Ascending aorta (tissue), 2 donors: ENCODE results near the gene HAUS8. TPM values are rescaled to one million over a fixed set of nuclear protein-coding genes. Genes with fewer than 3 reads are reported as not detected.

Source experiments
- DNase-seq, 2 donors: peaks; one replicate each; pipeline ENCODE4 v3.0.0-alpha.2; 2019; ENCODE audit warnings: low spot score in 2 of 2
- H3K27ac ChIP-seq, 2 donors: fragments of 200-600 bp; sonication (generic); one replicate each; pipeline ENCODE4 v1.5.1; 2016 to 2017; ENCODE audit warnings: mild to moderate bottlenecking in 1 of 2
- H3K27me3 ChIP-seq: fragments of 200-600 bp; sonication (generic); one replicate; pipeline ENCODE4 v1.5.1; 2017
- H3K36me3 ChIP-seq, 2 donors: fragments of 200-600 bp; sonication (generic); one replicate each; pipeline ENCODE4 v1.5.1; 2016
- H3K4me1 ChIP-seq, 2 donors: fragments of 200-600 bp; sonication (generic); one replicate each; pipeline ENCODE4 v1.5.1; 2016 to 2017; ENCODE audit warnings: mild to moderate bottlenecking in 1 of 2
- H3K4me3 ChIP-seq, 2 donors: fragments of 200-600 bp; sonication (generic); one replicate each; pipeline ENCODE4 v1.5.1; 2016 to 2017; ENCODE audit warnings: mild to moderate bottlenecking in 1 of 2
- H3K9me3 ChIP-seq, 2 donors: fragments of 200-600 bp; sonication (generic); one replicate each; pipeline ENCODE4 v1.5.1; 2016
- intact Hi-C: fragments of 100-400 bp; cut with DNase I; formaldehyde crosslinking; loops from one replicate; pipeline ENCODE4 v1.15.1; 2023
- total RNA-seq: library from RNA; depleted of rRNA; stranded (reverse); fragments of >200 nt; gene quantifications from one replicate; pipeline ENCODE4 v1.1.0, GENCODE V29; 2016
- TF ChIP-seq, protein P1 (sequence below), 3 experiments: fragments of 200-600 bp in 2 of 3; fragments of 450-650 bp in 1 of 3; sonication (generic) in 2 of 3; IDR thresholded peaks; one replicate each; pipeline ENCODE4 v1.5.1; 2016 to 2019; ENCODE audit warnings: antibody characterized with exemption in 3 of 3, mild to moderate bottlenecking in 1 of 3, moderate library complexity in 1 of 3

The HAUS8 gene
- total RNA-seq, 1 donor from 2014 or later = 4.3 TPM

- intact Hi-C loops = no loop called here
- no peak overlapping the region for H3K4me3 ChIP-seq
- H3K4me1 ChIP-seq = no peaks in the 10 kb centered on the region
- H3K36me3 ChIP-seq = no peaks in the 10 kb centered on the region
- peaks cover 0 to 14% of the 10 kb centered on the region in 2 donors for H3K9me3 ChIP-seq
- TF ChIP-seq, protein P1, sequence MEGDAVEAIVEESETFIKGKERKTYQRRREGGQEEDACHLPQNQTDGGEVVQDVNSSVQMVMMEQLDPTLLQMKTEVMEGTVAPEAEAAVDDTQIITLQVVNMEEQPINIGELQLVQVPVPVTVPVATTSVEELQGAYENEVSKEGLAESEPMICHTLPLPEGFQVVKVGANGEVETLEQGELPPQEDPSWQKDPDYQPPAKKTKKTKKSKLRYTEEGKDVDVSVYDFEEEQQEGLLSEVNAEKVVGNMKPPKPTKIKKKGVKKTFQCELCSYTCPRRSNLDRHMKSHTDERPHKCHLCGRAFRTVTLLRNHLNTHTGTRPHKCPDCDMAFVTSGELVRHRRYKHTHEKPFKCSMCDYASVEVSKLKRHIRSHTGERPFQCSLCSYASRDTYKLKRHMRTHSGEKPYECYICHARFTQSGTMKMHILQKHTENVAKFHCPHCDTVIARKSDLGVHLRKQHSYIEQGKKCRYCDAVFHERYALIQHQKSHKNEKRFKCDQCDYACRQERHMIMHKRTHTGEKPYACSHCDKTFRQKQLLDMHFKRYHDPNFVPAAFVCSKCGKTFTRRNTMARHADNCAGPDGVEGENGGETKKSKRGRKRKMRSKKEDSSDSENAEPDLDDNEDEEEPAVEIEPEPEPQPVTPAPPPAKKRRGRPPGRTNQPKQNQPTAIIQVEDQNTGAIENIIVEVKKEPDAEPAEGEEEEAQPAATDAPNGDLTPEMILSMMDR (IDR thresholded peaks at IDR 0.05) = no peak
- H3K27me3 ChIP-seq = no peaks in the 10 kb centered on the region
- no peak for DNase-seq
- H3K27ac ChIP-seq = no peak overlapping the region
Observed at GRCh38 chr19:17023805-17024204, 51.4 kb downstream of the HAUS8 start.

DNA sequence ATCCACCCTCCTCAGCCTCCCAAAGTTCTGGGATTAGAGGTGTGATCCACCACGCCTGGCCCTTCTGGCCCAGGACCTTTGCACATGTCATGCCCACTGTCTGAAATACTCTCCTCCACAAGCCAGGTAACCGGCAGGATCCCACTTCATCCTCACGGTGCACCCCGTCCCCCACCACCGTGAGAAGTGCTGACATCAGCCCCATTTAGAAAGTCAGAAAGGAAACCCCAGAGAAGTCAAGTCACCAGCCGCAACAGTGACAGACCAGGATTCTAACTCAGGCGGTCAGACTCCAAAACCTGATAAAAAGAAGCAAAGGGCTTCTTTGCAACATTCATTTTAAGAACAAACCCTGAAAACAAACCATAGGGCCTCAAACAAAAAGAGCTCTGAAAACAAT lies 52.5 kb downstream of the HAUS8 start:
- Histone ChIP-seq H3K4me1 (no peaks in the 10 kb centered on the region), H3K27ac (no peak overlapping the region), H3K36me3 (no peaks in the 10 kb centered on the region), H3K4me3 (no peak overlapping the region), H3K9me3 (peaks cover 0 to 14% of the 10 kb centered on the region in 2 donors), H3K27me3 (no peaks in the 10 kb centered on the region)
- no peak for DNase-seq
- intact Hi-C loops = no loop called here
- TF ChIP-seq, protein P1 (IDR thresholded peaks at IDR 0.05) = no peak

DNA sequence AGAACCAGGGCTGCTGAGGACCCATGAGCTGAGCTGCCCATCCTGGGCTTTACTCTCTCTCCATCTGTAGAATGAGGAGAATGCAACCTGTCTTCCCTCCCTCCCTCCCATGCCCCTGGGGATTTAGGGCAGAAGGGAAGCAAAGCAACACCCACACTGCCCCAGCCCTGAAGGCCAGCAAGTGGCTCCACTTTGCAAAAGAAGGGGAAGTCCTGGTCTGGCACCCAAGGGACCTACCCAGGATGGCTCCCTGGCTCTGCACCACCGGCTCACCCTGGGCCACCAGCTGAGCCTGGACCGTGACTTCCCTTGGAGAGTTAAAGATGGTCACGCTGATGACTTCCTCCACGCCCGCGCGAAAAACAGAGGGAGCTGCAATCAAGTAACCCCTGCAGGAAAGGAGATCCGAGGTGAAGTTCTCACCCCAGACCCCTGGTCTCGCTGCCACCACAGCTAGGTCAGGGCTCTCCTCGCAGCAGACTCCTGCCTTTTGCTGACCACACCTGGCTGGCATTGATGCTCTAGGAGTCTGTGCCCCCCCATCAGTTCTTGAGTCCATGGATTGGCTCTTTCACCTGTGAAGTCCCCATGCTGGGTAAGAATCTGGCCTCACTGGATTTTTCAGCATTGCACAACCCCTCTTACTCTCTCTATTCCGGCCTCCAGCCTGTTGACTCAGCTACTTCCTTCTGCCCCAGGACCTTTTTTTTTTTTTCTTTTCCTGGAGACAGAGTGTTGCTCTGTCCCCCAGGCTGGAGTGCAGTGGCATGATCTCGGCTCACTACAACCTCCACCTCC lies 53.3 kb downstream of the HAUS8 start:
- no peak for DNase-seq
- Histone ChIP-seq H3K27me3 (no peaks in the 10 kb centered on the region), H3K9me3 (peaks cover 0 to 14% of the 10 kb centered on the region in 2 donors), H3K4me1 (no peaks in the 10 kb centered on the region), H3K36me3 (no peaks in the 10 kb centered on the region), H3K4me3 (no peak overlapping the region), H3K27ac (no peak overlapping the region)
- intact Hi-C loops = no loop called here
- TF ChIP-seq, protein P1 (IDR thresholded peaks at IDR 0.05) = no peak

DNA sequence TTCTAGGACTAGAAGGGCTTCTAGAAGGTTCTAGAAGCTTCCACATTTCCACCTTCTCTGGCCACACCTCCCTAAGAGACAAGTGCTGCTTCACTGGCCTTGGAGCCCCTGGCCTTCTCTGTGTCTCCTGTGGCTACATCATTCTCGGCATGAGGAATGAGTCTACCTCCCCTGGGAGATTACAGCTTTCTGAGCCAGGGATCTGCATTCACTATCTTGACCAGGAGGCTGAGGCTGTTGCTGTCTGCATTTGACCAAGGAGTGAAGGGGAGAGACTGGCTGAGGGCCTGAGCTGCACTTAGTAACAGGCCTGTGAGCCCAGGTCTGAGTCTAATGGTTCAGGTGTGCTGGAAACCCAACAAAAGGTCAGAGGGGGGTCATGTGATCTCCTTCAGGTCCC lies 53.9 kb downstream of the HAUS8 start:
- H3K9me3 ChIP-seq = peaks cover 0 to 14% of the 10 kb centered on the region in 2 donors
- DNase-seq = no peak
- H3K27me3 ChIP-seq = no peaks in the 10 kb centered on the region
- intact Hi-C loops = no loop called here
- H3K36me3 ChIP-seq = no peaks in the 10 kb centered on the region
- H3K27ac ChIP-seq = no peak overlapping the region
- TF ChIP-seq, protein P1 (IDR thresholded peaks at IDR 0.05) = no peak
- H3K4me1 ChIP-seq = no peaks in the 10 kb centered on the region
- no peak overlapping the region for H3K4me3 ChIP-seq

- intact Hi-C loops = no loop called here
- no peak overlapping the region for H3K4me3 ChIP-seq
- H3K27ac ChIP-seq = no peak overlapping the region
- H3K9me3 ChIP-seq = peaks cover 0 to 14% of the 10 kb centered on the region in 2 donors
- H3K4me1 ChIP-seq = no peaks in the 10 kb centered on the region
- no peaks in the 10 kb centered on the region for H3K27me3 ChIP-seq
- TF ChIP-seq, protein P1 (IDR thresholded peaks at IDR 0.05) = no peak
- no peak for DNase-seq
- no peaks in the 10 kb centered on the region for H3K36me3 ChIP-seq
Observed at GRCh38 chr19:17020823-17021222, 54.4 kb downstream of the HAUS8 start.
